ENCODE results near the gene RIPOR3.

Gene RIPOR3, protein sequence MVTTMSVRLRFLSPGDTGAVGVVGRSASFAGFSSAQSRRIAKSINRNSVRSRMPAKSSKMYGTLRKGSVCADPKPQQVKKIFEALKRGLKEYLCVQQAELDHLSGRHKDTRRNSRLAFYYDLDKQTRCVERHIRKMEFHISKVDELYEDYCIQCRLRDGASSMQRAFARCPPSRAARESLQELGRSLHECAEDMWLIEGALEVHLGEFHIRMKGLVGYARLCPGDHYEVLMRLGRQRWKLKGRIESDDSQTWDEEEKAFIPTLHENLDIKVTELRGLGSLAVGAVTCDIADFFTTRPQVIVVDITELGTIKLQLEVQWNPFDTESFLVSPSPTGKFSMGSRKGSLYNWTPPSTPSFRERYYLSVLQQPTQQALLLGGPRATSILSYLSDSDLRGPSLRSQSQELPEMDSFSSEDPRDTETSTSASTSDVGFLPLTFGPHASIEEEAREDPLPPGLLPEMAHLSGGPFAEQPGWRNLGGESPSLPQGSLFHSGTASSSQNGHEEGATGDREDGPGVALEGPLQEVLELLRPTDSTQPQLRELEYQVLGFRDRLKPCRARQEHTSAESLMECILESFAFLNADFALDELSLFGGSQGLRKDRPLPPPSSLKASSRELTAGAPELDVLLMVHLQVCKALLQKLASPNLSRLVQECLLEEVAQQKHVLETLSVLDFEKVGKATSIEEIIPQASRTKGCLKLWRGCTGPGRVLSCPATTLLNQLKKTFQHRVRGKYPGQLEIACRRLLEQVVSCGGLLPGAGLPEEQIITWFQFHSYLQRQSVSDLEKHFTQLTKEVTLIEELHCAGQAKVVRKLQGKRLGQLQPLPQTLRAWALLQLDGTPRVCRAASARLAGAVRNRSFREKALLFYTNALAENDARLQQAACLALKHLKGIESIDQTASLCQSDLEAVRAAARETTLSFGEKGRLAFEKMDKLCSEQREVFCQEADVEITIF

DNA sequence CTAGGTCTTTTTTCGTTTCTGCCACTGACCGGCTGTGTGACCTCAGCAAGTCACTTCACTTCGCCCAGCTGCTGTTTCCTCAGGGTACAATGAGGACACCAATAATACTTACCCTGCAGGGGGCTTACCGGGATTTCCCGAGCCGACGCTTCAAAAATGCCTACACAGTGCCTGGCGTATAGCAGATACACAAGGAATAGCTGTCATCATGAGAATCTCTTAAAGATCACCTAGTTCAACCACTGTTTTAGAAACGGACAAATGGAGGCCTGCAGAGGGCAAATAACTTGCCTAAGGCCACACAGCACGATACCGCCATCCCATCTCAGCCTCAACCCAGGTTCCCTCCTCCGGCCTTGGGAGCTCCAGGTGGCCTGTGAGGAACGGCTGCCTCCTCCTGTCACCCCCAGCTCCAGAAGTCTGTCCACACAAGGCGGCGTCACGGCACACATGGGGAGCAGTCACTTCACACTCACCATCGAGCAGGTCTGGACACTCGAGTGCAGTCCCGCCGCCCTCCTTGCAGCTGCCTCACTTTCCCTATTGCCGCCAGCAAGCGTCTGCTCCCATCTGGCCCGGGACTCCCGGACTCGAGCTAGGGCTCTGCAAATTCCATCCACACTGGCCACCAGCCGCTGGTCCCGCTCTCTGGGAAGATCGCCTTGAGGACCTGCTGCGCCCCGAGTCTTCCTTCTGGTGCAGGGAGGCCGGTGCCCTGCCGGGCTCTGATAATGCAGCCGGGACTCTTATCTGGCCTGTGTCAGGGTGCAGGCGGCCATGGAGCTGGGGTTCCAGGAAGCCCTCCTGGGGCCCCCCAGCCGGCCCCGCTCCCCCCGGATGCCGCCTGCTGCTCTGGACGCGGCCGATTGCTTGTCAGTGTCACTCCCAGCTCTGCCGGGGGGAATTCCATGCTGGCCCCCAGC, at the start of gene RIPOR3:
TSS of gene RIPOR3 (minus strand) at position 893 of the 923 bp plus-strand sequence. CDS start at position 479, 414 bp downstream.
- no peaks in the 10 kb centered on the region for H3K9me3 Mint-ChIP-seq
- H3K27me3 Mint-ChIP-seq: peaks cover 29% of the 10 kb centered on the region
- DNase-seq (ENCODE audit: low spot score in 2 of 2) (no peak), ATAC-seq (ENCODE audit: low read depth) (no peak)
- no peak within 1 kb of the TSS for H3K27ac Mint-ChIP-seq
- peak within 1 kb of the TSS; percentile 18 for H3K4me3 Mint-ChIP-seq
- H3K36me3 Mint-ChIP-seq: peaks cover 2% of the 10 kb centered on the region
- H3K4me1 Mint-ChIP-seq: peaks cover 9% of the 10 kb centered on the region

DNA sequence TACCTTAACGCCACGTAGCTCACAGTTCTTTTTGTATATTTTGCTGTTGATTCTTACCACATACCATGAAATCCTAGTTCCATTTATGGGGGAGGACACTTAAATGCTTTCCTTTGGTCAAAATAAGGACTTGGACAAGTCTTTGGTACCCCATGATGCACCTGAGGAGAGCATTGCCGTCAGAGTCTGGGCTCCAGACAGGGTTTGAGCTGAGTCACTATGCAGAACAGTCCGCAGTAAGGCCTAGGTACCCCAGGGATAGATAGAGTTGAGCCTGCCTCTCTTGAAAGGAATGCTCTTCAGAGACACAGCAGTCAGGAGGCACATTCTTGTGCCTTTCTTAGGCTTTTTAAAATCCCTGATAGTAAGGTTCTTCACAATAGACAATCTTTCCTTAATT, 46.0 kb upstream of the RIPOR3 start:
- H3K4me1 Mint-ChIP-seq: peaks cover 9% of the 10 kb centered on the region
- no peaks in the 10 kb centered on the region for H3K9me3 Mint-ChIP-seq
- DNase-seq (ENCODE audit: low spot score in 2 of 2) (no peak), ATAC-seq (ENCODE audit: low read depth) (no peak)
- no peaks in the 10 kb centered on the region for H3K27me3 Mint-ChIP-seq
- peaks cover 3% of the 10 kb centered on the region for H3K36me3 Mint-ChIP-seq
- no peak overlapping the region for H3K4me3 Mint-ChIP-seq
- no peak overlapping the region for H3K27ac Mint-ChIP-seq

DNA sequence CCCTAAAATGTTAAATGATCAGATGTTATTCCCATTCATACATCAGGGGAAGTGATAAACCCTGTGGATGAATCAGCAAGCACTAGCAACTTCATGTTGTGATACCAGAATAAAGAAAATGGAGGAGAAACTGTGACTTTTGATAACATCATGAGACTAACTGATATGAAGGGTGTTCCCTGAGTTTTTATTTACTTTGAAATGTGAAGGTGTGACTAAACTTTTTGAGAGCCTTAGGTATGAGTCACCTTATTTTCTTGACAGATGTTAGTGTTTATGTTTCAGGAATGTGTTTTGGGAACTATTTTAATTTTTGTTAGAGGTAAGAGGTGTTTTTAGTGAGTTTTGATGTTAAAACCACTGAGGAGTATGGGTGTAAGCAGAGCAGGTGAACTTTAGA, 44.5 kb upstream of the RIPOR3 start:
- ATAC-seq (ENCODE audit: low read depth) (no peak), DNase-seq (ENCODE audit: low spot score in 2 of 2) (no peak)
- H3K27ac Mint-ChIP-seq: no peak overlapping the region
- no peaks in the 10 kb centered on the region for H3K9me3 Mint-ChIP-seq
- H3K36me3 Mint-ChIP-seq: peaks cover 3% of the 10 kb centered on the region
- H3K4me1 Mint-ChIP-seq: peaks cover 13% of the 10 kb centered on the region
- no peaks in the 10 kb centered on the region for H3K27me3 Mint-ChIP-seq
- no peak overlapping the region for H3K4me3 Mint-ChIP-seq

DNA sequence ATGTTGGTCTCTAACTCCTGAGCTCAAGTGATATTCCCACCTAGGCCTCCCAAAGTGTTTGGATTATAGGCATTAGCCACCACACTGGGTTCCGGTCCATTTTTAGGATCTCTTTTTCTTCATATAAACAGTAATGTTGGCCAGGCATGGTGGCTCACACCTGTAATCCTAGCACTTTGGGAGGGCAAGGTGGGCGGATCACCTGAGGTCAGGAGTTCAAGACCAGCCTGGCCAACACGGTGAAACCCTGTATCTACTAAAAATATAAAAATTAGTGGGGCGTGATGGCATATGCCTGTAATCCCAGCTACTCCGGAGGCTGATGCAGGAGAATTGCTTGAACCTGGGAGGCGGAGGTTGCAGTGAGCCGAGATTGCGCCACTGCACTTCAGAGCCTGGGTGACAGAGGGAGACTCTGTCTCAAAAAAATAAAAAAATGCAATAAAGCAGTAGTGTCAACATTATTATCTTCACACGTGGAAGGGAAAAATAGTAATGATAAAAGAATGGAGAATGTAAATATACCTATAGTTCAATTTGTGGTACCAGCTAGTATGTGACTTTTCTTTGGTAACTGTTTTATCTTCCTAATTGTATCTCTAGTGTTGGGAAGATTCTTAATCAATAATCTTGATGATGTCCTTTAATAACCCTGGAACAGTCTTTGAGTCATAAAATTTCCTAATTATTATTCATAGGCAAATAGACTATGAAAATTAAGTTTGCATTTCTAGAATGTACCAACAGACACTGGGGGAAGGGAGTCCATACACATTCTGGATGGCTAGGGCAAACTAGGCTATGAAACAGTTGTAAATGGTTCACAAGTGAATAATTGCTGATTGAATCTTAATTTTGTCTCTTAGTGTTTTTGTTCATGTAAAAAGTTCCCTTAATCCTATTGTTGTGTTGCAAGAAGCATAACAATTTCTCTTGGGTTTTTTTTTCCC, 43.7 kb upstream of the RIPOR3 start:
- Mint-ChIP-seq H3K36me3 (peaks cover 3% of the 10 kb centered on the region), H3K4me1 (peaks cover 11% of the 10 kb centered on the region), H3K27ac (no peak overlapping the region), H3K27me3 (no peaks in the 10 kb centered on the region), H3K4me3 (no peak overlapping the region), H3K9me3 (no peaks in the 10 kb centered on the region)
- no peak for ATAC-seq (ENCODE audit: low read depth)
- DNase-seq (ENCODE audit: low spot score in 2 of 2): no peak

DNA sequence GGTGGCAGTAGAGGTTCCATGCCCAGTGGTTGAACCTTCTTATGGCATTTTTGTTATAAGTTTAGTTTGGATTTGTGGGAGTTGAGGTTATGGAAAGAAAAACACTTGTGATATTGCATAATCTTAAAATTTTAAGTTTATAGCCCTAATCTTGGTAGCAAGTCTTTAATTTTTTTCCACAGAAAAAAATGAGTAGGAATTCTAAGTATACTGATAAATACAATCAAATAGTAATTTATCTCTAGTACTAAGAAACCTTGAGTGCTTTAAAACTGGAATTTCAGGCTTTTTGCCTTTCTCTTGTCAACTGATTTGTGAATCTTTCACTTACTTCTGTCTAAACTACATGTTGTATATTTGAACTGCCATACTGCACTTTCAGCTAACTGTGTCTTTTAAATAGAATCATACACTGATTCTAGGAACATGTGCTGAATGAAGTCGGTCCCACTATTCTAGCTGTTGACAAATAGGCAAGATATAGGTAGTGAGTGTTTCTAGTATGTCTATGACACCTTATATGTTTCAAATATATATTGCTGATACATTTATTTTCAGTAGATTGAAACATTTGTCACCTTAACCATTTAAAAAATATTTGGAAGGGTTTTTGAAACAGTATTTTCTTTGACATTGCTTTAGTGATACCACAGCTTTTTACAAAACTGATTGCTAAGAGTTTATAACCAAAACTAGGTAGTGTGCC, 42.5 kb upstream of the RIPOR3 start:
- no peak for ATAC-seq (ENCODE audit: low read depth)
- no peak for DNase-seq (ENCODE audit: low spot score in 2 of 2)
- Mint-ChIP-seq H3K4me1 (peaks cover 11% of the 10 kb centered on the region), H3K27me3 (no peaks in the 10 kb centered on the region), H3K27ac (no peak overlapping the region), H3K4me3 (no peak overlapping the region), H3K9me3 (no peaks in the 10 kb centered on the region), H3K36me3 (peaks cover 1% of the 10 kb centered on the region)

DNA sequence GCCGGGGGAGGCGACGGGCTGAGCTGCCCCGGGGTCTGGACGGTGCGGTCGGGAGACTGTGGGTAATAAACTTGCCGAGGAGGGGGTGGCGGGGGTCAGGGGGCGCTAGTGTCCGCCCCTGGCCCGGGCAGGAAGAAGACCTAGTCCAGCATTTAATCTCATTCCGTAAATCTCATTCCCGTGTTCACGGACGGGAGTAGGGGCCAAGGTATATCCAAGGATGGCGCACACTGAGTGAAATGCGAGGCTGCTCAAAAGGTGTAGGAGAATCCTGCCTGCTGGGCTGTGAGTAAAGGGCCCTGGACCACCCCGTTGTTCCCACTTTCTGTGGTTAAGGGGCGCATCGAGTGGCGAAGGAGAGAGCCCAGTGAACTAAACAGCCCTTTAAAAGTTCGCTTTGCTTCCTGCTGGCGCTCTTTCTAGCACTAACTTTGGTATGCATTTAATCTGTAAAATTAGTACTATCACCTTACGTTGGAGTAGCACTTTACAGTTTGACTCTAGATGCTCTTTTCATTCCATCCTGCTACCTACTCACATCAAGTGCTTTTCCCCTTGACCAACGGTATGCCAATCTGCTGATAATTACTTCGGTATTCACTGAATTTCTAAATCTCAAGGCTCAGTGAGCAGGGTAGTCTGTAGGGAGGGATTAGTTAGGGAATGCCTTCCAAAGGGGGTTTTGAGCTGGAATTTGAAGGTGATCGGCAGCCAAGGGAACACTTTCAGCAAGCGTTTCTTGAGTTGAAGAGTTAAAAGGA, 40.8 kb upstream of the RIPOR3 start:
- Mint-ChIP-seq H3K4me3 (peak overlapping the region; percentile 90), H3K27me3 (no peaks in the 10 kb centered on the region)

DNA sequence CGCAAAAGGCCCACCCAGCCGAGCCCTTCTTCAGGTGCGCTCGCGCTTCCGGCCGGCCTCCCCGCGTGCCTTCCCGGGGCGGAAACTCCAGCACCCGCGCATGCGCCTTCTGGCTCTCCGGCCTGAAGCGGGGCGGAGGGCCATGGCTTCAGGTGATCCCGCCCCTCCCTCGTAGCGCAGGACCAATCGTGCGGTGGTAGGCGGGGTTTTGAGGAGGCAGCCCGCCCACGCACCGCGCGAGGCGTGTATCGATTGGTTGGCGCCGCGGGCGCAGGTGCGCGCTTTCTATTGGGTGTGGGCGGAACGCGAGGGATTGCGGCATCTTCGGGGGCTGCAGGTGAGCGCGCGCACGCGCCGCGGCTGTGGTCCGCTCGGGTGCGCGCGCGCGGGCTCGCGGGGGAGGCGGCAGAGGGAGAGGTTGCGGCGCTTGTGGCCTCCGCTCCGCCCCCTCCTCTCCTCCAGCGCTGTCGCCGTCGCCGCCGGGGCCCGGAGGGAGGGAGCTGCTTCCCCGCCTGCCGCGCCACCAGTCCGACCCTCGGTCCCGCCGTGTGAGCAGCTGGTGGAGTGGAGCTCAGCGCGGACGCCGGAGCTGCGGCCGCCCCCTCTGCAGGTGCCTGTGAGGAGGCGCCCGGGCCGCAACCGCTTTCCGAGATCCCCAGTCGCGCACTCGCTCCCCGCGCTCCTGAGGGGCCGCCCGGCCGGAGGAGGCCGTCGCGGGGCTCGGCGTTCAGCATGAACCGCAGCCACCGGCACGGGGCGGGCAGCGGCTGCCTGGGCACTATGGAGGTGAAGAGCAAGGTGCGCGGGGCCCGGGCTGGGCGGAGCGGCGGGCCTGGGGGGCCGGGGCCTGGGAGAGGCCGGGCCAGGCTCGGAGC, 40.0 kb upstream of the RIPOR3 start, which contains the start of gene PARD6B:
TSS of gene PARD6B (plus strand) at position 526 of the 875 bp plus-strand sequence. CDS start at position 733, 207 bp downstream.
- H3K36me3 Mint-ChIP-seq: no peaks in the 10 kb centered on the region
- DNase-seq (ENCODE audit: low spot score in 2 of 2) (peak; percentile 93 to 99), ATAC-seq (ENCODE audit: low read depth) (peak; percentile 88)
- no peaks in the 10 kb centered on the region for H3K9me3 Mint-ChIP-seq
- no peaks in the 10 kb centered on the region for H3K27me3 Mint-ChIP-seq
- H3K4me1 Mint-ChIP-seq: peaks cover 8% of the 10 kb centered on the region
- peak within 1 kb of the TSS; percentile 90 for H3K4me3 Mint-ChIP-seq
- H3K27ac Mint-ChIP-seq: peak within 1 kb of the TSS; percentile 71

More for the DNA sequence above, 40.8 kb upstream of the RIPOR3 start:
- no peaks in the 10 kb centered on the region for H3K9me3 Mint-ChIP-seq
- peak in 1 of 2 donors; percentile 15 for DNase-seq (ENCODE audit: low spot score in 2 of 2)
- ATAC-seq (ENCODE audit: low read depth): no peak
- H3K27ac Mint-ChIP-seq: no peak overlapping the region
- no peaks in the 10 kb centered on the region for H3K36me3 Mint-ChIP-seq
- H3K4me1 Mint-ChIP-seq: peaks cover 8% of the 10 kb centered on the region

DNA sequence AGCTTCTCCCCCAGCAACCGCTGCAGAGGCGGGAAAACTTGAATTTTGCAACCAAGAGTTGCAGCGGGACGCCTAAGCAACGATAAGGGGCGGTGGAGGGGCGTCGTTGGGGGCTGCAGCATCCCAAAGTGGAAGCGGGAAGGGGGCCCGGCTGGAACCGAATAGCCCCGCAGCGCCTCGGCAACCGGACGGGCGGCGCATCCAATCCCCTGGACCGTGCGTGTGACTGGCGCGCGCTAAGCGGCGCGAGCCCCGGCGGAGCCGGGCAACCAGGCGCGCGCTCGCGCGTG, 39.4 kb upstream of the RIPOR3 start:
- ATAC-seq (ENCODE audit: low read depth) (no peak), DNase-seq (ENCODE audit: low spot score in 2 of 2) (no peak)
- Mint-ChIP-seq H3K9me3 (no peaks in the 10 kb centered on the region), H3K4me1 (peaks cover 8% of the 10 kb centered on the region), H3K36me3 (no peaks in the 10 kb centered on the region), H3K27me3 (no peaks in the 10 kb centered on the region), H3K27ac (peak overlapping the region; percentile 71), H3K4me3 (peak overlapping the region; percentile 90)

DNA sequence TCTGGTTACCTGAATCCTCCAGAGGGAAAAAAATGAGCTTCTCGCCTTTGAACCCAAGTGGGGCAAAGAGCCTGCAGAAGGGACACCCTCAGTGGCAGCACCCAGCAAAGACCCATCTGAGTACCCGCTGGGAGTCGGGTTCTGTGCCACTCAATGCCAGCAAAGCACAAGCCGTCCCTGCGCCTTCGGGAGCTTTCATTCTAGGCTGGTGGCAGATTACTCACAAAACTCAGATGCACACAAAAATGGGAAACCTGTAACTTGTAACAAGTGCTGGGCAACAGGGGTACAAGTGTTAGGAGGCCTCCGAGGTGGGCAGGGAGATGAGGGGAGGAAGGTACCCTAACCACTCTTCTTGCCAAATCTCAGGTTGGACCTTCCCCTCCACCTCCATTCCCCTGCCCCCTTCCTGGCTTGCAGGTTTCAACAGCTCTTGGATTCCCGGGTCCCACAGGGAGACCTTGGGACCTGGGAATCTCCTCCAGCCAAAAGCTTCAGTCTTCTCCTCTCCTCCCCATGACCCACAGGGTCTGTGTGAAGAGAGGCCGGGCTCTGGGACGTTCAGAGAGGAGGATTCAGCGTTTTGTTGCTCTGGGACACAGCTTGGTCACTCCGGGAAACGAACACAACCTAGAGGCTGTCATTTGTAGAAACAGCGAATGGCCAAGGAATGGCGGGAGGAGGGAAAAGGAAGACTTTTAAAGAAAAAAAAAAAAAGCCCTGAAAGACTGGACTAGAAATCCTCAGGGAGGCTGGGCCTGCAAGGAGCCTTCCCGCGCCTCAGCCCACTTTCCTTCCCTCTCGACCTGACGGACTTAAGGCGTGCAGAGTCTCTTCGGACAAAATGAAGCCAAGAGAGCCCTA, 38.8 kb upstream of the RIPOR3 start:
- Mint-ChIP-seq H3K4me3 (peak overlapping the region; percentile 90), H3K27ac (peak overlapping the region; percentile 71), H3K36me3 (no peaks in the 10 kb centered on the region), H3K27me3 (no peaks in the 10 kb centered on the region), H3K4me1 (peaks cover 8% of the 10 kb centered on the region), H3K9me3 (no peaks in the 10 kb centered on the region)
- no peak for ATAC-seq (ENCODE audit: low read depth)
- peak; percentile 7 to 17 for DNase-seq (ENCODE audit: low spot score in 2 of 2)

DNA sequence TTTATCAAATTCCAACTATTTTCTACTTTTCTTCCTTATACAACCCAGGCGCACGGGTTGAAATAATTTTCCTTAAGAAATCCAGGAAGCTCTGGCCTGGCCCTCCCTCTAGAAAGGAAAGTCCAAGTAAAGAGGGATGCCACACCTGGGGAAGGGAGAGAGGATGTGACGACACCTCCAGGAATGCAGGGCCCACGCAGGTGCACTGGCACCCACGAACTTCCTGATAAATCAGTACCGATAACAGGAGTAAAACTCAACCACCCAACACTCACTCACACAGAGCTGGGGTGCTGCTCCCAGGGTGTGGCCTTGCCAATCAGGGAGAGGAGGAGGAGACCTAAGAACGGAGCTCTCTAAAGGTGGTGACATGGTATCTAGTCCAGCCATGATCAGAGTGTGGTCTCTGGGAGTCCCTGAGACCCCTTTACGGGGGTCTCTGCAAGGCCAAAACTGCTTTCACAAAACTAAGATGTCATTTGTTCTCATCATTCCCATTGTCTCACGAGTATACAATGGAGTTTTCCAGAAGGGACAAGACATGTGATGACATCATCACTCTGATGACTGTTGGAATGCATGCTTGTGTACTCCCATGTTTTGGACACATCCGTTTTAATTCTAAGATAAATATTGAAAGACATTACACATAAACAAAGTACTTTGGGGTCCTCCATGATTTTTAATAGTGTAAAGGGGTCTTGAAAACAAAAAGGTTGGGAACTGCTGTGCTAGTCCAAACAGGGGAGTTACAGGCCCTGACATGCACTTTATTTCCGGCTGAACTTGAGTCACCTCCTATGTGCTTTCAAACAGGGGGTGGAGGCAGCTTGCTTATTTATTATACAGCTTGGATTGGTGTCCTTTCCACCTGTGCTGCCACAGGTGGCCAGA, 37.9 kb upstream of the RIPOR3 start:
- no peak overlapping the region for H3K27ac Mint-ChIP-seq
- no peak for DNase-seq (ENCODE audit: low spot score in 2 of 2)
- no peaks in the 10 kb centered on the region for H3K9me3 Mint-ChIP-seq
- no peak overlapping the region for H3K4me3 Mint-ChIP-seq
- peaks cover 8% of the 10 kb centered on the region for H3K4me1 Mint-ChIP-seq
- no peaks in the 10 kb centered on the region for H3K36me3 Mint-ChIP-seq
- no peaks in the 10 kb centered on the region for H3K27me3 Mint-ChIP-seq
- ATAC-seq (ENCODE audit: low read depth): no peak
